ENCODE results near the gene CRTAC1. TPM values are rescaled to one million over a fixed set of nuclear protein-coding genes. Genes with fewer than 3 reads are reported as not detected.

CRTAC1 gene
- total and polyA plus RNA-seq, 2 experiments from 2014 or later, result 0.47 to 1.2 TPM

GRCh38 chr10:97876402-97876801 is 154.0 kb downstream of the CRTAC1 start:
- peaks cover 15% of the 10 kb centered on the region for H3K27me3 Mint-ChIP-seq (ENCODE audit: insufficient read depth, low read depth, poor library complexity)
- H3K79me2 ChIP-seq (replicated peaks; ENCODE audit: insufficient read depth), result no peaks in the 10 kb centered on the region
- ATAC-seq, result peak; percentile 68
- no peaks in the 10 kb centered on the region for H3K36me3 ChIP-seq (ENCODE audit: insufficient read depth)
- H3K27ac ChIP-seq (ENCODE audit: low read depth), result no peak overlapping the region
- no peak for TF ChIP-seq POLR2AphosphoS5 (IDR thresholded peaks at IDR 0.05; ENCODE audit: low read depth)
- no peak for TF ChIP-seq CREB1 (CRISPR knock-in tag; IDR thresholded peaks at IDR 0.05; ENCODE audit: low read depth)
- no peak for TF ChIP-seq ETS1 (IDR thresholded peaks at IDR 0.05)
- no peak for TF ChIP-seq NANOG (IDR thresholded peaks at IDR 0.05; ENCODE audit: borderline replicate concordance)
- TF ChIP-seq, protein P1, sequence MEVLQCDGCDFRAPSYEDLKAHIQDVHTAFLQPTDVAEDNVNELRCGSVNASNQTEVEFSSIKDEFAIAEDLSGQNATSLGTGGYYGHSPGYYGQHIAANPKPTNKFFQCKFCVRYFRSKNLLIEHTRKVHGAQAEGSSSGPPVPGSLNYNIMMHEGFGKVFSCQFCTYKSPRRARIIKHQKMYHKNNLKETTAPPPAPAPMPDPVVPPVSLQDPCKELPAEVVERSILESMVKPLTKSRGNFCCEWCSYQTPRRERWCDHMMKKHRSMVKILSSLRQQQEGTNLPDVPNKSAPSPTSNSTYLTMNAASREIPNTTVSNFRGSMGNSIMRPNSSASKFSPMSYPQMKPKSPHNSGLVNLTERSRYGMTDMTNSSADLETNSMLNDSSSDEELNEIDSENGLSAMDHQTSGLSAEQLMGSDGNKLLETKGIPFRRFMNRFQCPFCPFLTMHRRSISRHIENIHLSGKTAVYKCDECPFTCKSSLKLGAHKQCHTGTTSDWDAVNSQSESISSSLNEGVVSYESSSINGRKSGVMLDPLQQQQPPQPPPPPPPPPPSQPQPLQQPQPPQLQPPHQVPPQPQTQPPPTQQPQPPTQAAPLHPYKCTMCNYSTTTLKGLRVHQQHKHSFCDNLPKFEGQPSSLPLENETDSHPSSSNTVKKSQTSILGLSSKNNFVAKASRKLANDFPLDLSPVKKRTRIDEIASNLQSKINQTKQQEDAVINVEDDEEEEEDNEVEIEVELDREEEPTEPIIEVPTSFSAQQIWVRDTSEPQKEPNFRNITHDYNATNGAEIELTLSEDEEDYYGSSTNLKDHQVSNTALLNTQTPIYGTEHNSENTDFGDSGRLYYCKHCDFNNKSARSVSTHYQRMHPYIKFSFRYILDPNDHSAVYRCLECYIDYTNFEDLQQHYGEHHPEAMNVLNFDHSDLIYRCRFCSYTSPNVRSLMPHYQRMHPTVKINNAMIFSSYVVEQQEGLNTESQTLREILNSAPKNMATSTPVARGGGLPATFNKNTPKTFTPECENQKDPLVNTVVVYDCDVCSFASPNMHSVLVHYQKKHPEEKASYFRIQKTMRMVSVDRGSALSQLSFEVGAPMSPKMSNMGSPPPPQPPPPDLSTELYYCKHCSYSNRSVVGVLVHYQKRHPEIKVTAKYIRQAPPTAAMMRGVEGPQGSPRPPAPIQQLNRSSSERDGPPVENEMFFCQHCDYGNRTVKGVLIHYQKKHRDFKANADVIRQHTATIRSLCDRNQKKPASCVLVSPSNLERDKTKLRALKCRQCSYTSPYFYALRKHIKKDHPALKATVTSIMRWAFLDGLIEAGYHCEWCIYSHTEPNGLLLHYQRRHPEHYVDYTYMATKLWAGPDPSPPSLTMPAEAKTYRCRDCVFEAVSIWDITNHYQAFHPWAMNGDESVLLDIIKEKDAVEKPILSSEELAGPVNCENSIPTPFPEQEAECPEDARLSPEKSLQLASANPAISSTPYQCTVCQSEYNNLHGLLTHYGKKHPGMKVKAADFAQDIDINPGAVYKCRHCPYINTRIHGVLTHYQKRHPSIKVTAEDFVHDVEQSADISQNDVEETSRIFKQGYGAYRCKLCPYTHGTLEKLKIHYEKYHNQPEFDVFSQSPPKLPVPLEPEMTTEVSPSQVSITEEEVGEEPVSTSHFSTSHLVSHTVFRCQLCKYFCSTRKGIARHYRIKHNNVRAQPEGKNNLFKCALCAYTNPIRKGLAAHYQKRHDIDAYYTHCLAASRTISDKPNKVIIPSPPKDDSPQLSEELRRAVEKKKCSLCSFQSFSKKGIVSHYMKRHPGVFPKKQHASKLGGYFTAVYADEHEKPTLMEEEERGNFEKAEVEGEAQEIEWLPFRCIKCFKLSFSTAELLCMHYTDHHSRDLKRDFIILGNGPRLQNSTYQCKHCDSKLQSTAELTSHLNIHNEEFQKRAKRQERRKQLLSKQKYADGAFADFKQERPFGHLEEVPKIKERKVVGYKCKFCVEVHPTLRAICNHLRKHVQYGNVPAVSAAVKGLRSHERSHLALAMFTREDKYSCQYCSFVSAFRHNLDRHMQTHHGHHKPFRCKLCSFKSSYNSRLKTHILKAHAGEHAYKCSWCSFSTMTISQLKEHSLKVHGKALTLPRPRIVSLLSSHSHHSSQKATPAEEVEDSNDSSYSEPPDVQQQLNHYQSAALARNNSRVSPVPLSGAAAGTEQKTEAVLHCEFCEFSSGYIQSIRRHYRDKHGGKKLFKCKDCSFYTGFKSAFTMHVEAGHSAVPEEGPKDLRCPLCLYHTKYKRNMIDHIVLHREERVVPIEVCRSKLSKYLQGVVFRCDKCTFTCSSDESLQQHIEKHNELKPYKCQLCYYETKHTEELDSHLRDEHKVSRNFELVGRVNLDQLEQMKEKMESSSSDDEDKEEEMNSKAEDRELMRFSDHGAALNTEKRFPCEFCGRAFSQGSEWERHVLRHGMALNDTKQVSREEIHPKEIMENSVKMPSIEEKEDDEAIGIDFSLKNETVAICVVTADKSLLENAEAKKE (CRISPR knock-in tag; IDR thresholded peaks at IDR 0.05), result no peak
- TF ChIP-seq ZNF114 (CRISPR knock-in tag; IDR thresholded peaks at IDR 0.05), result no peak
- no peak for TF ChIP-seq EZH2phosphoT487 (IDR thresholded peaks at IDR 0.05; ENCODE audit: unreplicated experiment)
- no peak for TF ChIP-seq JUNB (IDR thresholded peaks at IDR 0.05; ENCODE audit: unreplicated experiment)
- H3F3A ChIP-seq (replicated peaks; ENCODE audit: low read depth), result no peaks in the 10 kb centered on the region
- H3K27me3 ChIP-seq (ENCODE audit: insufficient read depth), result no peaks in the 10 kb centered on the region
- no peaks in the 10 kb centered on the region for H4K20me1 ChIP-seq (replicated peaks; ENCODE audit: insufficient read depth)
- H2AFZ ChIP-seq, result no peak overlapping the region
- H3K36me3 Mint-ChIP-seq (ENCODE audit: low read depth), result no peaks in the 10 kb centered on the region
- peaks cover 12% of the 10 kb centered on the region for H3K9me2 ChIP-seq (ENCODE audit: insufficient read depth)
- H3K4me1 Mint-ChIP-seq, result peaks cover 18% of the 10 kb centered on the region
- H3K4me3 ChIP-seq, result no peak overlapping the region
- peak; percentile 39 for DNase-seq (ENCODE audit: low spot score)
- peak overlapping the region; percentile 31; the same call in 1 of the 3 replicates for H3K4me3 Mint-ChIP-seq
- H3K27ac Mint-ChIP-seq, result no peak overlapping the region
- H3K9me3 Mint-ChIP-seq, result no peaks in the 10 kb centered on the region
- 0 out of 2 replicates have a peak overlapping the region, but pooled peaks have one; percentile 29 for H3K4me2 ChIP-seq
- peaks cover 10% of the 10 kb centered on the region; the same call in 1 of the 2 replicates for H3K4me1 ChIP-seq (ENCODE audit: insufficient read depth)

Data from GM23338 (cell line).